GM19043 (cell line): ENCODE data around the gene FAM185A.
"Not testable (repeated sequence)": the region's sequence is repeated elsewhere in the genome, so short reads cannot be mapped to it uniquely, and the experiment has no call there.

Experiments used
- ATAC-seq: cut with Tn5 transposase; IDR thresholded peaks from one replicate; pipeline ENCODE4 v1.9.1; 2021; ENCODE audit warnings: low read depth; ENCODE audit not compliant: unreplicated experiment

Gene FAM185A

DNA sequence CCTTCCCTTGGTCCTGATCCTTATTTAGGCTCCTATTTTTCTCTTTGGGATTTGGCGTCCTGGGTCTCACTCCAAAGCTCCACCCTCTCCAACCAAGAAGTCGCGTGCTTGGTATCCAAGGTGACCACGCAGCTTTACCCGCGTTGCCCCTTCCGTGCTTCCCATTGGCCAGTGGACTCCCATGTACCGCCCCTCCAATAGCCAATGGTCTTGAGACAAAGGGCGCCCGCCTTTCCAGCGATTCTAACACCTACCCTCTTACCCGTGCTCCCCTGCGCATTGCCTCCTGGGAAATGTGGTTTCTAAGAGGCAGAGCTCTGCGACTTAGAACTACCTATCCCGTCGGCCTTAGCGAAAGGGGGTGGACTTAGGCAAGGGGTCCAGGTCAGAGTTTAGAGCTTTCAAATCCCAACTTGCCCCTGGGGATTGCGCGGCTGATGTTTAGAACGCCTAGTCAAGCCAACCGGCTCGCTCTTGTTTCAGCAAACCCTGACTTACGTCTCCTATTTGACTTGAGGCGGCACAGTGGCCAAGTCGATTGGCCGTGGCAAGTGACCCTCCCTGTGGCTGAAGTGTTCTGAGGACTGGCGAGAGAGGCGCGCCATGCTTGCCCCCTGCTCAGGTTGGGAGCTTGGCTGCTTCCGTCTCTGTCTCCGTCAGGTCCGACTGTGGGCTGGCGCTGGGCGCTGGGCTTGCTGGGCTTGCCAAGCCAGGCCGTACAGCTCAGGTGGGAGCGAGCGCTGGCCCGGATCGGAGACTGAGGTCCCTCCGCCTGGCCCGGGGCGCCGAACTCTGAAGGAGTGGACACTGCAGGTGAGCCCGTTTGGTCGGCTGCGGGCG lies at the start of gene FAM185A:
TSS of gene FAM185A (plus strand) at position 395 of the 840 bp plus-strand sequence. CDS start at position 604, 209 bp downstream.
- ATAC-seq = peak; percentile 98

DNA sequence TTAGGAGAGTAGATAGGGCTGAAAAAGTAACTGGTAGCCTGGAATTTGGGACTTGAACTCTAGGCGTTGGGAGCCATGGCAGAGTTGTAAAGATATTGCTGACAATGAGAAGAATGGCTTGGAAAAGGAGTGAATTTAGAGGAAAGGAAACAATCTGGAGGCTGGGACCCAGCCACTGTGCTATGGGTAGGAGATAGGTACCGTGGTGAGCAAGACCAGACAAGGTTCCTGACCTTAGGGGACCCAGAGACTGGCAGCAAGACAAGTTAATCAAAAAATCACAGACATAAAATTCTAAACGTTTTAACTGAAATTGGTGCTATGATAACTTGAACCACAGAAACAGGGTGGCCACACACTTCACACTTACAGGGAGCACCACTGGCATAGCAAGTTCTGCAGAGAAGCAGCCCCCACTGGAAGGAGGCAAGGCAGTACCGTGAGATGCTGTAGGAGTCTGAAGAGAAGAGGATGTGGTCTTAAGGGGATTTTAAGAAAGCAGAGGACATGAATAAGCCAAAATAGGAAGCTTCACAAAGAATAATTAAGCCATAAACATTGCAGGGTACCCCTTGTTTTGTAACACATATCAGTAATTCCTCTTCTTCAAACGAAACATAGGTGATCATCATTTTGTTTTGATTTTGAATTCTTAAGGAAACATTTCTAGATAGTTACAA lies 35.6 kb upstream of the FAM185A start:
- peak; percentile 71 for ATAC-seq

GRCh38 chr7:102713691-102714080 lies 35.1 kb upstream of the FAM185A start:
- peak; percentile 71 for ATAC-seq

- ATAC-seq = not testable (repeated sequence)
These were observed 33.9 kb upstream of the FAM185A start for GRCh38 chr7:102714774-102715522.

- peak; percentile 48 for ATAC-seq
These were observed 33.1 kb upstream of the FAM185A start for GRCh38 chr7:102715718-102716117.

GRCh38 chr7:102718491-102718890 lies 30.3 kb upstream of the FAM185A start:
- not testable (repeated sequence) for ATAC-seq

DNA sequence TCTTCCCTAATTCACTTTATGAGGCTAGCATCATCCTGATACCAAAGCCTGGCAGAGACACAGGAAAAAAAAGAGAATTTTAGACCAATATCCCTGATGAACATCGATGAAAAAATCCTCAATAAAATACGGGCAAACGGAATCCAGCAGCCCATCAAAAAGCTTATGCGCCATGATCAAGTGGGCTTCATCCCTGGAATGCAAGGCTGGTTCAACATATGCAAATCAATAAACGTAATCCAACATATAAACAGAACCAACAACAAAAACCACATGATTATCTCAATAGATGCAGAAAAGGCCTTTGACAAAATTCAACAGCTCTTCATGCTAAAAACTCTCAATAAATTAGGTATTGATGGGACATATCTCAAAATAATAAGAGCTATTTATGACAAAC lies 22.6 kb upstream of the FAM185A start:
- ATAC-seq = not testable (repeated sequence)

DNA sequence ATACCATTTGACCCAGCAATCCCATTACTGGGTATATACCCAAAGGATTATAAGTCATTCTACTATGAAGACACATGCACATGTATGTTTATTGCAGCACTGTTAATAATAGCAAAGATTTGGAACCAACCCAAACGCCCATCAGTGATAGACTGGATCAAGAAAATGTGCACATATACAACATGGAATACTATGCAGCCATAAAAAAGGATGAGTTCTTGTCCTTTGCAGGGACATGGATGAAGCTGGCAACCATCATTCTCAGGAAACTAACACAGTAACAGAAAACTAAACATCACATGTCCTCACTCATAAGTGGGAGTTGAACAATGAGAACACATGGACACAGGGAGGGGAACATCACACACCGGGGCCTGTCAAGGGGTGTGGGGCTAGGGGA lies 19.1 kb upstream of the FAM185A start:
- ATAC-seq = not testable (repeated sequence)

DNA sequence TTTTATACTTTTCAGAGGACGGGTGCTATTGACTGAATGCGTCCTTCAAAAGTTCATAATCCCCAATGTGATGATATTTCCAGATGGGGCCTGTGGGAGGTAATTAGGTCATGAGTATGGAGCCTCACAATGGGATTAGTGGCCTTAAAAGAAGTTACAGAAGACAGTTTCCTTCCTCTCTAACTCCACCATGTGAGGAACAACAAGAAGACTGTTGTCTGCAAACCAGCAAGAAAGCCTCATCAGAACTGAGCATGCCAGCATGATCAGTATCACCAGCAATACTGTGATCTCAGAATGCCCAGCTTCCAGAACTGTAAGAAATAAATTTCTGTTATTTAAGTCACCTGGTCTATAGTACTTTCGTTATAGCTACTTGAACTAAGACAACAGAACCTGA lies 18.4 kb upstream of the FAM185A start:
- ATAC-seq = not testable (repeated sequence)

- ATAC-seq = not testable (repeated sequence)
These were observed 6.6 kb upstream of the FAM185A start for GRCh38 chr7:102742002-102742771.

DNA sequence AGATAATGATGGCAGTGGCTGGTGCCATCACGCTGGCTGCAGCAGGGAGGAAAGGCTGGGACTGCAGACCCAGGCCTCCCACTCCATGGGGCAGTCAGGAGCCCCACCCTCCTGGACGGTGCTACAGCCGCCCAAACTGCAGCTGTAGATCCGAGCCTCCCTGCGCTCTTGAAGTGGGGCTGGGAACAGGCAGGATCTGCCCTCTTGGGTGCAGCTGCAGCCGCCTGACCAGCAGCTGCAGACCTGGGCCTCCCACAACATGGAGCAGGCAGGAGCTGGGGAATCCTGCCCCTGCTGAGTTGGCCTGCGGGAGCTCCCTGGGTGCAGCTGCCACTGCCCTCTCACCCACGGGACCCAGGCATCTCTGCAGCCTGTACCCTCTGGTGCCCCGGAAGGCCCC lies 4.9 kb upstream of the FAM185A start:
- ATAC-seq = not testable (repeated sequence)

DNA sequence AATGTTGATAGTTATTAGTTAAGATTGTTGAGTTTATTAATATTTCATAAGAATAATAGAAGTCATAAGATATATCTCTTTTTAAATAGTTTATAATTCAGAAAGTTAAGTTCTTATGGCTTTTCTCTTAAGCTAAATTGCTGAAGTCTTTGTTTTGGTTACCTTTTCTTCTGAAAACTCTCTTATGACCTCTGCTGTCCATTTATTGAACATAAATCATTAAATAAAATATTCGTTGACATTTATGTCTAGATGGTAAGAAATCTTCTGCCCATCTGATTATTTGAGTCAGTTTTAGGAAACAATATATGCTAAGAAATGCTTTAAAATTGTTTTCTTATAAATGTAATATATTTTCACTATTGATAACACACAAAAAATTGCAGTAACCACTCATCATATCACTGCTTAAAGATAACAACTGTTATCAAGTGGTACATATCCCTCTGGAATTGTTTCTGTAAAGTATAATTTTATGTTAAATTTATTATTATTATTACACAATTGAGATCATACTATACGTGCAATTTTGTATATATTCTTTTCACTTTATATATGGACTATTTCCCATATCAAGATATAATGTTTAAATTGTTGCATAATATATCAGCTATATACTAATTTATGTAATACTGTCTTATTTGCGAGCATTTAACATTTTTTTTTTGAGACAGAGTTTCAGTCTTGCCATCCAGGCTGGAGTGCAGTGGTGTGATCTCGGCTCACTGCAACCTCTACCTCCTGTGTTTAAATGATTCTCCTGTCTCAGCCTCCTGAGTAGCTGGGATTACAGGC lies 3.1 kb upstream of the FAM185A start:
- not testable (repeated sequence) for ATAC-seq

DNA sequence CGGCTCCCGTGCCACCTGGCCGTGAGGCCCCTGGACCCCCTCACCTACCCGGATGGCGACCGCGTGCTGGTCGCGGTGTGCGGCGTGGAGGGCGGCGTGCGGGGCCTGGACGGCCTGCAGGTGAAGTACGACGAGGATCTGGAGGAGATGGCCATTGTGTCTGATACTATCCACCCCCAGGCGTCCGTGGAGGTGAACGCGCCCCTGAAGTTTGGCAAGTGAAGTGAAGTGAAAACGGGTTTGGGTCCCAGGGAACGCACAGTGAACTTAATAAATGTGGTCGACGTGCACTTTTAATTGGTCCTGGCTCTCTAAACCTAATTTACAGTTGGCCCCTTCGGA lies 617 bp downstream of the FAM185A start:
- ATAC-seq = not testable (repeated sequence)

DNA sequence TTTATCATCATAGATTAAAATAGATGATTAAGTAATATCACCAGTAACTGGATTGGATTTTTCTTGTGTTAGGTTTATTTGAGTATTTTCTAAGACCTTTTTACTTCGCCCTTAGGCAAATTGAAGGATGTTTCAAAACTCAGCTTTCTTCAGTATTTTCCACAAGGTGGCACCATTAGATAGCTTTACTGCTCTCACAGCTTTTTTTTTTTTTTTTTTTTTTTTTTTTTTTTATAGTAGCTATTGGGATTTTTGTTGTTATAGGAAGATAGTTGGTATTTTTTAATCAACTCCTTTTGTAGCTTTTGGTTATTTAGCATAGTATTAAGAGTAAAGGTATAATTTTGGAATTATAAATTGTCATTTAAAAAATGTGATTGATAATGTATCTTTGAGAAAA lies 9.4 kb downstream of the FAM185A start:
- ATAC-seq = not testable (repeated sequence)

DNA sequence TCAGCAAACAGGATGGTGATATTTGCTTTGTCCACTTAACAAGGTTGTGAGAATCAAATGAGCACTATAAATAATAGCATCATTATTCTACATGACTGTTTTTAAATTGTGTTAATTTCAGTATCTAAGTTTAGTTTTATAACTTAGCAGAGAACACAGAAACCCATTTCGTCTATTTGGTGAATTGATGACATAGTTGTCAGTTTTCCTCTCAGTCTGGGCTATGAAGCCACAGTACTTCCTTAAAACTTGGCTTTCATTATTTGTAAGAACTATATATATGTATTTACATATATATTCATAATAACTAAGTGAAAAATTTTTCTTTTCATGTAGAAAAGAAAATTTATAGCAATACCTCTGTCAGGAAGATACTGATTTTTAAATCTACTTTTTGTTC lies 11.1 kb downstream of the FAM185A start:
- not testable (repeated sequence) for ATAC-seq

DNA sequence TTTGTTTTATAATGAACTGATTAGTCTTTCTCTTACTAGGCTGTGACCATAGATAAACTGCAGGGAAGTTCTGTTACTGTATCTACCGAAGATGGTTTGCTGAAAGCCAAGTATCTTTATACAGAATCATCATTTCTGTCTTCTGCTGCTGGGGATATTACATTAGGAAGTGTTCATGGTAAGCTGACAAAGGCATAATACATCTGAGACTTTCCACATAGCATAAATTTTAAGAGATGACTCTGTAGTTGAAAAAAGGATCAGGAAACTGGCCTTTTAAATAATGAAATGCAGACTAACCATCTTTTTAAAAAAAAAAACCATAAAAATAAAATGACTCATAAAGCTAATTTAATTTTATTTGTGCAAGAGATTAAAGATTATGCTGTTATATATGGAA lies 12.4 kb downstream of the FAM185A start:
- ATAC-seq = not testable (repeated sequence)

DNA sequence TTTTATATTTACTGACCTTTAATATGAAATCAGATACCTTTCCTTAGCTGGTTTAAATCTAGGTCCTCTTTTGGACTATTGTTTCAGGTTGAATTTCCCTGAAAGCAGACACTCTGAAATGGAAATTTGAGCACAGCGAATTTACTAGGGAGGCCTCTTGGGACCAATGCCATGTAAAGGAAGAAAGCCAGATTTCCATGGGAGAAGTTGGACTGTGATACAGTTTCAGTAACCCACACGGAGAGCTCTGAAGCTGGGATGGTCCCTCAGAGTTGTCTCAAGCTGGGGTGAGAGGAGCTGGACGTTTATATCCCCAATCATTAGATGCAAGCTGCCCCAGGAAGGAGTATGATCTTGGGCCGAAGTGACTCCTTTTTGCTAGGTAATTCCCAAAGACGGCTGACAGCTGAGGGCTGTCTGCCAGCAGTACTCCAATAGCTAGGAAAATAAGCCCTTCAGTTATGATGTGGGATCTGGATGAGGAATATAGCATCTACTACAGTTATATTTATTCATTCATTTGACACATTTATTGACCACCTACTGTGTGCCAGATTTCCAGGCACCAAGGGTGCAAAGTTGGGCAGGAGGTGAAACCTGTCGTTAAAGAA lies 14.6 kb downstream of the FAM185A start:
- ATAC-seq = not testable (repeated sequence)

- peak; percentile 25 for ATAC-seq
These were observed 20.9 kb downstream of the FAM185A start for GRCh38 chr7:102769657-102770192.

DNA sequence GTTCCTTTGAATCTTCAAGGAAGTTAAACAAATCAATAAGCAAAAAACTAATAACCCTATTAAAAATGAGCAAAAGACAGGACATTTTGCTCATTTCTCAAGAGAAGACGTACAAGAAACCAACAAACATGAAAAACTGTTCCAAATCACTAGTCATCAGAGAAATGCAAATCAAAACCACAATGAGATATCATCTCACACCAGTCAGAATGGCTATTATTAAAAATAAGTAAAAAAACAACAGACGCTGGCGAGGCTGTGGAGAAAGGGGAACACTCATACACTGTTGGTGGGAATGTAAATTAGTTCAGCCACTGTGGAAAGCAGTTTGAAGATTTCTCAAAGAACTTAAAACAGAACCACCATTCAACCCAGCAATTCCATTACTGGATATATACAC lies 21.7 kb downstream of the FAM185A start:
- peak; percentile 62 for ATAC-seq
